Hepatocyte (in vitro differentiated cells): ENCODE results near the gene ZNF319. TPM values are rescaled to one million over a fixed set of nuclear protein-coding genes. Genes with fewer than 3 reads are reported as not detected.
"Not testable (repeated sequence)": the region's sequence is repeated elsewhere in the genome, so short reads cannot be mapped to it uniquely, and the experiment has no call there.

Source experiments
- DNase-seq: peaks from one replicate; pipeline ENCODE4 v3.0.0-alpha.2; 2016; ENCODE audit warnings: low spot score
- H2AFZ ChIP-seq: fragments of 200-600 bp; sonication (generic); 2 replicates; pipeline ENCODE4 v1.6.0; 2016; ENCODE audit warnings: antibody characterized with exemption, mild to moderate bottlenecking
- H3K27ac ChIP-seq: fragments of 200-600 bp; sonication (generic); 2 replicates; pipeline ENCODE4 v1.5.1; 2016; ENCODE audit warnings: mild to moderate bottlenecking
- H3K27me3 ChIP-seq: fragments of 200-600 bp; sonication (generic); 2 replicates; pipeline ENCODE4 v1.6.1; 2016
- H3K36me3 ChIP-seq: fragments of 200-600 bp; sonication (generic); replicated peaks from 2 replicates; pipeline ENCODE4 v1.5.1; 2016; ENCODE audit warnings: low read depth; ENCODE audit not compliant: insufficient read depth
- H3K4me1 ChIP-seq: fragments of 200-600 bp; sonication (generic); 2 replicates; pipeline ENCODE4 v1.5.1; 2016; ENCODE audit warnings: mild to moderate bottlenecking, moderate library complexity; ENCODE audit not compliant: insufficient read depth
- H3K4me2 ChIP-seq: fragments of 200-600 bp; sonication (generic); 2 replicates; pipeline ENCODE4 v1.6.0; 2016
- H3K4me3 ChIP-seq: fragments of 200-600 bp; sonication (generic); 2 replicates; pipeline ENCODE4 v1.5.1; 2016; ENCODE audit warnings: mild to moderate bottlenecking
- H3K79me2 ChIP-seq: fragments of 200-600 bp; sonication (generic); 2 replicates; pipeline ENCODE4 v1.6.0; 2017; ENCODE audit warnings: mild to moderate bottlenecking
- H3K9me2 ChIP-seq: fragments of 200-600 bp; sonication (generic); replicated peaks from 2 replicates; pipeline ENCODE4 v1.6.0; 2017; ENCODE audit warnings: mild to moderate bottlenecking; ENCODE audit not compliant: insufficient read depth
- H3K9me3 ChIP-seq: fragments of 200-600 bp; sonication (generic); 2 replicates; pipeline ENCODE4 v1.5.1; 2016; ENCODE audit warnings: low read depth, mild to moderate bottlenecking
- H4K20me1 ChIP-seq: fragments of 200-600 bp; sonication (generic); 2 replicates; pipeline ENCODE4 v1.6.0; 2016; ENCODE audit warnings: mild to moderate bottlenecking; ENCODE audit not compliant: insufficient read depth, poor library complexity, severe bottlenecking
- EZH2 ChIP-seq: fragments of 200-600 bp; sonication (generic); IDR thresholded peaks from 2 replicates; pipeline ENCODE4 v1.6.1; 2016; ENCODE audit warnings: antibody characterized with exemption, mild to moderate bottlenecking, borderline replicate concordance
- EZH2phosphoT487 ChIP-seq: fragments of 200-600 bp; sonication (generic); IDR thresholded peaks from one replicate; pipeline ENCODE4 v1.6.1; 2018; ENCODE audit warnings: antibody characterized with exemption, mild to moderate bottlenecking, low read depth, moderate library complexity; ENCODE audit not compliant: unreplicated experiment, severe bottlenecking
- WGBS: methylation state at CpG from one replicate; pipeline ENCODE4 v1.1.6; 2016; ENCODE audit warnings: low lambda C conversion rate; ENCODE audit errors: missing lambda C conversion rate; 5-methylcytosine and 5-hydroxymethylcytosine counted together
- polyA plus RNA-seq: library from polyadenylated mRNA; unstranded; fragments of >200 nt; fragmentation: Nextera tagmentation; extraction: Ambion mirVana; gene quantifications from 2 replicates; pipeline ENCODE4 v1.2.1, GENCODE V29; 2016
- total RNA-seq: library from RNA; depleted of rRNA; stranded (reverse); fragments of >200 nt; gene quantifications from 2 replicates; pipeline ENCODE4 v1.2.3, GENCODE V29; 2014
- TF ChIP-seq, protein P1 (sequence below): fragments of 200-600 bp; sonication (generic); IDR thresholded peaks from 2 replicates; pipeline ENCODE4 v1.5.1; 2016; ENCODE audit warnings: antibody characterized with exemption, mild to moderate bottlenecking; ENCODE audit not compliant: poor library complexity

The ZNF319 gene
- total and polyA plus RNA-seq, 2 experiments from 2014 or later = 5.3 to 8.3 TPM

DNA sequence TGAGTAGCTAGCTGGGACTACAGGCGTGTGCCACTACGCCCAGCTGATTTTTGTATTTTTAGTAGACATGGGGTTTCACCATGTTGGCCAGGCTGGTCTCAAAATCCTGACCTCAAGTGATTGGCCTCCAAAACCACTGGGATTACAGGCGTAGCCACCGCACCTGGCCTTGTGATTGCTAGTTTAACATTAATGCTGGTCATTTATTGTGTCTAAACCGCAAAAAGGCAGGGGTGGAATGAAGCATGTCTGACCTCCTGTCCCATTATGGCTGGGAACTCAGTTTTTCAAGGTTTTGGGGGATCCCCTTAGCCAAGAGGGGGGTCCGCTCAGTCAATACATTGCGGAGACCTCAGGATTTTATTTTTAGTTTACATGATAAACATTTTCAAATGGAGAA is 18.8 kb downstream of the ZNF319 start:
- Histone ChIP-seq H3K36me3 (no peaks in the 10 kb centered on the region), H3K27me3 (no peaks in the 10 kb centered on the region), H3K9me3 (no peaks in the 10 kb centered on the region), H3K79me2 (no peaks in the 10 kb centered on the region), H3K4me3 (no peak overlapping the region), H3K9me2 (no peaks in the 10 kb centered on the region), H3K4me2 (no peak overlapping the region), H3K27ac (no peak overlapping the region), H4K20me1 (no peaks in the 10 kb centered on the region), H3K4me1 (peaks cover 11% of the 10 kb centered on the region), H2AFZ (no peak overlapping the region)
- no peak for DNase-seq
- WGBS = 93% methylated on average over 7 of the region's 7 CpGs
- no peak for TF ChIP-seq EZH2
- TF ChIP-seq, protein P1, sequence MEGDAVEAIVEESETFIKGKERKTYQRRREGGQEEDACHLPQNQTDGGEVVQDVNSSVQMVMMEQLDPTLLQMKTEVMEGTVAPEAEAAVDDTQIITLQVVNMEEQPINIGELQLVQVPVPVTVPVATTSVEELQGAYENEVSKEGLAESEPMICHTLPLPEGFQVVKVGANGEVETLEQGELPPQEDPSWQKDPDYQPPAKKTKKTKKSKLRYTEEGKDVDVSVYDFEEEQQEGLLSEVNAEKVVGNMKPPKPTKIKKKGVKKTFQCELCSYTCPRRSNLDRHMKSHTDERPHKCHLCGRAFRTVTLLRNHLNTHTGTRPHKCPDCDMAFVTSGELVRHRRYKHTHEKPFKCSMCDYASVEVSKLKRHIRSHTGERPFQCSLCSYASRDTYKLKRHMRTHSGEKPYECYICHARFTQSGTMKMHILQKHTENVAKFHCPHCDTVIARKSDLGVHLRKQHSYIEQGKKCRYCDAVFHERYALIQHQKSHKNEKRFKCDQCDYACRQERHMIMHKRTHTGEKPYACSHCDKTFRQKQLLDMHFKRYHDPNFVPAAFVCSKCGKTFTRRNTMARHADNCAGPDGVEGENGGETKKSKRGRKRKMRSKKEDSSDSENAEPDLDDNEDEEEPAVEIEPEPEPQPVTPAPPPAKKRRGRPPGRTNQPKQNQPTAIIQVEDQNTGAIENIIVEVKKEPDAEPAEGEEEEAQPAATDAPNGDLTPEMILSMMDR = no peak
- no peak for TF ChIP-seq EZH2phosphoT487

DNA sequence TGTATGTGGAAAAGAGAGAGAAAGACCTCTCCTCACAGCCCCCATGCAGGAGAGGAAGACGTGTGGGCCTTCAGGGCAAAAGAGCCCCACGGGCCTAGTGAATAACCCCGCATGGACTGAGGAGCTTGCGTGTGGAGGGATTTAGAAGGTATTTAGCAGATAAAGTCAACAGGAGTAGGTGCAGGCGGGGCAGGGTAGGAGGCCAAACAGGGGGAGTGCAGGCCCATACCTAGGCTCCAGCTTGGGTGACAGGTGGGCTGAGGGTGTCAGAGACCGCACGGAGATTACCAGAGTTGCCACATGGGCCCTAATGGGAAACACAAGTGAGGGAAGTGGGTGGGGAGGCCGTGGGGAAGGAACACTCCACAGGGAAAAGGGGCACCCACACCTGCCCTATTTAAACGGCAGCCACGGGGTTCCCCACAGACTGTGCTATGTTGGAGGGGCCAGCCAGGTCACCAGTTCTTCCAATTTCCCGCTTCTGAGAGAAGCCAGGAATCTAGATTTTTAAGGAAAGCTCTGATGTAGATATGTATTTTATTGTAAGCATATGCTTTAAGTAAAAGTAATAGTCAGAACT is 21.4 kb downstream of the ZNF319 start:
- H3K4me3 ChIP-seq = no peak overlapping the region
- no peak for DNase-seq
- H2AFZ ChIP-seq = no peak overlapping the region
- no peaks in the 10 kb centered on the region for H3K79me2 ChIP-seq
- WGBS = 75% methylated on average over 11 of the region's 11 CpGs
- H3K27ac ChIP-seq = no peak overlapping the region
- no peak for TF ChIP-seq EZH2phosphoT487
- TF ChIP-seq EZH2 = no peak
- TF ChIP-seq, protein P1 = no peak
- H3K4me2 ChIP-seq = no peak overlapping the region
- no peaks in the 10 kb centered on the region for H3K4me1 ChIP-seq
- no peaks in the 10 kb centered on the region for H3K36me3 ChIP-seq
- H3K27me3 ChIP-seq = no peaks in the 10 kb centered on the region
- no peaks in the 10 kb centered on the region for H3K9me2 ChIP-seq
- H4K20me1 ChIP-seq = no peaks in the 10 kb centered on the region
- no peaks in the 10 kb centered on the region for H3K9me3 ChIP-seq

DNA sequence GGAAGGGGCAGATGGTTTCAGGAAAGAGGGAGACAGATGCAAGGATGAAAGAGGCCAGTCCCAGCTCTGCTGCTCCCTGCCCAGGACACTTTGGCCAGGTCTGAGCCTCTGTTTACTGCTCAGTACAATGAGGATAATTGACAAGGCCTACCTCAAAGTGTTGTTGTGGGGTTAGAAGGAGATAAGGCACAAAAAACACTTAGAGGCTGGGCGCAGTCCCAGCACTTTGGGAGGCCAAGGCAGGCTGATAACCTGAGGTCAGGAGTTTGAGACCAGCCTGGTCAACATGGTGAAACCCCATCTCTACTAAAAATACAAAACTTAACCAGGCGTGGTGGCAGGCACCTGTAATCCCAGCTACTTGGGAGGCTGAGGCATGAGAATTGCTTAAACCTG is 22.4 kb downstream of the ZNF319 start:
- H3K9me2 ChIP-seq, H4K20me1 ChIP-seq, H3K36me3 ChIP-seq, H3K4me2 ChIP-seq, H3K79me2 ChIP-seq, H3K4me1 ChIP-seq, H3K27me3 ChIP-seq, H3K4me3 ChIP-seq, H3K27ac ChIP-seq, H3K9me3 ChIP-seq, H2AFZ ChIP-seq, DNase-seq: not testable (repeated sequence)
- 100% methylated on average over 2 of the region's 2 CpGs for WGBS

DNA sequence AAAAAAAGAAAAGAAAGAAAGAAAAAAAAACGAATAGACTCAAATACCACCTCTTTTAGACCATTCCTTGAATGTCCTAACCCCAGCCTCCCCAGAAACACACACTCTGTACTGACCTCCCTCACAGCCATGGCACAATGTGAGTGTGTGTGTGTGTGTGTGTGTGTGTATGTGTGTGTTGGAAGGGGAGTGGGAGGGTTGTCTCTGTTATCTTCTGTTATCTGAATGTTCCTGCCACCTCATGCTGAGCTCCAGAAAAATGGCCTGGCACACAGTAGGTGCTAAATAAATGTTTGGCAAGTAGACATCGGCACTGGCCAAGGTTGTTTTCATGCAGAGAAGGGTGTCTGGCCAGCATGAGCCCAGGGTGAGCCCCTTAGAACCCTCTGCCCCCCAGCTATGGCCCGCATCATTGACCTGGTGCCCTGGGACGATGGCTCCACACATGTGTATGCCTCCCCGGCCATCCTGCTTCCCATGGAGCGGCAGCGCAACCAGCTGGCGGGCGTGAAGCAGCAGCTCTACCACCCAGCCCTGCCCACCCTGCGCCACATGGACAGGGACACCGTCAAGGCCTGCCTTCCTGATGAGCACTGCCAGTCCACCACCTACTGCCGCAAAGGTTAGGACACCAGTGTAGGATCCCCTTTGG is 22.9 kb downstream of the ZNF319 start:
- WGBS = 78% methylated on average over 12 of the region's 12 CpGs
- H3K4me2 ChIP-seq = no peak overlapping the region
- H3K4me3 ChIP-seq = no peak overlapping the region
- H3K79me2 ChIP-seq = no peaks in the 10 kb centered on the region
- no peaks in the 10 kb centered on the region for H3K36me3 ChIP-seq
- DNase-seq = no peak
- no peaks in the 10 kb centered on the region for H3K9me3 ChIP-seq
- H2AFZ ChIP-seq = no peak overlapping the region
- TF ChIP-seq, protein P1 = no peak
- TF ChIP-seq EZH2phosphoT487 (no peak), EZH2 (no peak)
- no peaks in the 10 kb centered on the region for H3K4me1 ChIP-seq
- no peaks in the 10 kb centered on the region for H3K9me2 ChIP-seq
- H4K20me1 ChIP-seq = no peaks in the 10 kb centered on the region
- H3K27ac ChIP-seq = no peak overlapping the region
- no peaks in the 10 kb centered on the region for H3K27me3 ChIP-seq
